HG03196 (cell line): ENCODE measurements around the gene RIMKLB.
A peak's percentile ranks its signal among the peaks of the same experiment; 100 is the strongest.
"Not testable (repeated sequence)": the region's sequence is repeated elsewhere in the genome, so short reads cannot be mapped to it uniquely, and the experiment has no call there.

Source experiments
- ATAC-seq: cut with Tn5 transposase; IDR thresholded peaks from one replicate; pipeline ENCODE4 v1.9.1; 2021; ENCODE audit not compliant: unreplicated experiment

RIMKLB gene

DNA sequence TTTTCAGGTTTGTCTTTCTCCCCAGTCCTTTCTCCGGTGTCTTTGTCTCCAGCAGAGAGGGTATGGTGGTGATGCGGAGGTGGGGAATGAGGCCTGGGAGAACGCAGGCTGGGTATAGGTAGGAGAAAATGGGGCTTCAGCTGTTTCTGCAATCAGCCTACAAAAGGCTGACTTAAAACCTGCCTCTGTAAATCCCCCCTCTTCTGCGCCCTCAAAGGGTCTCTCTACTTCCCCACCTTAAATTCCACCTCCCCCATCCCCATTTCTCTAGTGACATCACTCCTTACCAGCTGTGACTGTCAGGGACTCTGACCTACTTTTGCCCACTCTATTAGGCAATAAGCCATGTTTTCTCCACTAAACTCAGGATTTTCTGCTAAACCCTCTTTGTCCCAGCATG is 8.1 kb upstream of the RIMKLB start:
- no peak for ATAC-seq

GRCh38 chr12:8692573-8692972 is 5.2 kb upstream of the RIMKLB start:
- ATAC-seq, result no peak

GRCh38 chr12:8695116-8695515 is 2.7 kb upstream of the RIMKLB start:
- no peak for ATAC-seq

DNA sequence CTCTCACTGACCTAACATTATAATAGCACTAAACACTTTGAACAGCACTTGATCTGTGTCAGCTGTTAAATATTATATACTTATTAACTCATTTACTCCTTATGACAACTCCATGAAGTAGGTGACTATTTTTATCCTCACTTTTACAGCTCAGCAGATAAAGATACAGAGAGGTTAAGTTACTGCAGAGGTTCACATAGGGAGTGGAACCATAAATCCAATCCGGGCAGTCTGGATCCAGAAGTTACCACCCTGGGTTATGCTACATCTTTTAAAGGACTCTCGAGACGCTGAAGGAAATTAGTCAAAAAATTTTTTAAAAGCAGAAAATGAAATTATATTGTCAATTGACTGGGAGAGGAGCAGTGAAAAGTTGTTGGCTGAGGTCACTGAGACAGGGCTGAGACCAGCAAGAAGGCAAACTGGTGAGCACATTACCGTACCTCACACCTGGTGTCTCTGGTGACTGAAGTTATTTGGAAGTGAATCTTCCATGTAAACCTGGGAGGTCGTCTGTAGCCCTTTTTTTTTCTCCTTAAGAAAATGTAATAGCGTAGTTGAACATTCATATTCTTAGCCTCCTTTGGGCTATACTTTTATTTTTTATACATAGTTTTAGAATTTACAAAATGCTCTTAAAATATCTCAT is 1.2 kb upstream of the RIMKLB start:
- no peak for ATAC-seq

DNA sequence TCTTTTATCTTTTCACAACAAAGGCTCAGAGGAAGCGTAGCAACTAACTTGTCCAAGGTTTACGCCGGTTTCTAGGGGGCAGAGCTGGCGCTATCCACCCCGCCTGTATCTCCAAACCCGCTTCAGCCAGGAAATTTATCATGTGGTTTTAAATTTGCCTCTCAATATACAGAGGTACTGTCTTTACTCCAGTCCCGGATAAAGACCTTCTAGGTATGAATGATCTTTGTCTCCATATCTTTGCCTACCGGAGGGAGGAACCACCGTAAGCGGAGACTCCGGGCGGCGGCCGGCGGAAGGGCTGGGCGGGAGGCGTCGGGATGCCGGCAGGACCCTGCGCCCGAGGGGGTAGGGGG is 693 bp upstream of the RIMKLB start:
- peak; percentile 27 for ATAC-seq

- peak; percentile 45 for ATAC-seq
These were observed 501 bp downstream of the RIMKLB start for GRCh38 chr12:8698132-8698851.

GRCh38 chr12:8698879-8699278 is 1.1 kb downstream of the RIMKLB start:
- ATAC-seq, result no peak

DNA sequence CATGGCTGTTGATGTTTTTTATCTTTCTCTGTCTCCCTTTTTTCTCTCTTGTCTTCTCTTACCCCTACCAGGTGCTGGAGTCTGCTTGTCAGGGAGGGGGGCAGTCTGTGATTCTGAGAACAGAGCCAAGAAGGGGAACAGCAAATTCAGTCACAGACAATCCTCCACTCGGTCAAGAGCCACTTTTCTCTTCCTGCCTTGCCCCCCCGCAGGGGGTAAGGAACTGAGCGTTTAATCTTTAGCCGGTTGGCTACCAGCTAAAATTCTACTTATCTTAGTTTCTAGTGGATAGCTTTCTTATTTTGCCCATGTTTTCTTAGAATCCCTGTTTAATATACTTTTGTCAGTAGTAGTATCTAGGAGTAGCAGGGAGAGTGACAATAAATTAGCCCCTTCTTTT is 1.9 kb downstream of the RIMKLB start:
- no peak for ATAC-seq

DNA sequence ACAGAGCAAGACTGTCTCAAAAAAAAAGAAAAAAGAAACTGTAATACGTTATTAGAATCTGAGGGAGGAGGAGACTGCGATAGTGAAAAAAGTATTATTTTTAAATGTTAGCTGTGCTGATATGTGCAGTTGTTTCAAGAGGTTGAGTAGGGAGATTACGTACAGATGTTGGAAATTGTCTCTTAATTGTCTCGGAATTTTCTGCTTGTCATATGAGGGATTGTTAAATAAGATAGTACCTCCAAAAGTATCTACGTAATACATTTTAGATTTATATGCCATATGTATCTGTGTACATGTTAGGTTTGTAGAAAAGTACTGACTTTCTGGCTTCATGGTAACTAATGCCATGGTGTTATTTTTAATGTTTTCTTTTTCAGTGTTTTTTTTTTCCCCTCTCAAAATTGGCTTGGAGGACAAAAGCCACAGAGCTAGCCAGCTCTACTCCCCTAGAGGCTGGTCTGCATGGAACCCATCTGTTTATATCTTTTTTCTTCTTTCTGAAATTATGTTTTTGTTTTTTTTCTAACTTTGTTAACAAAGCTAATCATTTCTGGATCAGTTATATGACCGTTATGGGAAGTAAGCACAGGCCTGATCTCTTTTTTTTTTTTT is 3.4 kb downstream of the RIMKLB start:
- no peak for ATAC-seq

- ATAC-seq, result no peak
These were observed 4.4 kb downstream of the RIMKLB start for GRCh38 chr12:8702159-8702558.

- no peak for ATAC-seq
These were observed 11.5 kb downstream of the RIMKLB start for GRCh38 chr12:8709124-8709830.

- ATAC-seq, result no peak
These were observed 14.8 kb downstream of the RIMKLB start for GRCh38 chr12:8712572-8712971.

DNA sequence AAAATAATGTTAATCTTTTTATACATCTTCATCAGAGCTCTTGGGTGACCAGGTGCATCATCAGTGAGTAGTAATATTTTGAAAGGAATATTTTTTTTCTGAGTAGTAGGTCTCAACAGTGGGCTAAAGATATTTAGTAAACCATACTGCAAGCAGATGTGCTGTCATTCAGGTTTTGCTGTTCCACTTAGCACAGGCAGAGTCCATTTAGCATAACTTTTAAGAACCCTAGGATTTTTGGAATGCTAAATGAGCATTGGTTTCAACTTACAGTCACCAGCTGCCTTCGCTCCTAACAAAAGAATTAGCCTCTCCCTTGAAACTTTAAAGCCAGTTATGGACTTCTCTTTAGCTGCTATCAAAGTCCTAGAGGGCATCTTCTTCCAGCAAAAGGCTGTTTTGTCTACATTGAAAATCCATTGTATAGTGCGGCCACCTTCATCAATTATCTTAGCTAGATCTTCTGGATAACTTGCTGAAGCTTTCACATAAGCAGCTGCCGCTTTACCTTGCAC is 24.6 kb downstream of the RIMKLB start:
- ATAC-seq, result no peak

DNA sequence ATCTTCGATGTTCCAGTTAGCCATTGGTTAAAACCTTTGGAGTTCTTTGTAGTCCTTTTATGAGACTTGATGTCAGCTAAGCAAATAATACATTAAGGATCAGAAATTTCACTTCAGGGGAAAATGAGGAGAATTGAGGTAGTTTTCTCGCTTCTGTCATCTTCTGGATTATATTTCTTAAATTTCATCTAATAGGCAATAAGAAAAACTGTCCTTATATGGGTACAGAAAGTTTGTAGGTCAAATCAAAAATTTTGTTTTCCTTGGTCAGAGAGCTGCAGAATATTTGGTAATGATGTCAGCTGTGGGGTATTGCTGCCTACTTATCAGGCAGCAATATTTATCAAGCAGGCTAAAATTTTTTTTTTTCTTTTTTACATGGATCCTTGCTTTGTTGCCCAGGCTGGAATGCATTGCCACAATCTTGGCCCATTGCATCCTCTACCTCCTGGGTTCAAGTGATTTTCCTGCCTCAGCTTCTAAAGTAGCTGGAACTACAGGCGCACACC is 37.1 kb downstream of the RIMKLB start:
- ATAC-seq, result no peak

GRCh38 chr12:8742501-8742900 is 44.7 kb downstream of the RIMKLB start:
- no peak for ATAC-seq

DNA sequence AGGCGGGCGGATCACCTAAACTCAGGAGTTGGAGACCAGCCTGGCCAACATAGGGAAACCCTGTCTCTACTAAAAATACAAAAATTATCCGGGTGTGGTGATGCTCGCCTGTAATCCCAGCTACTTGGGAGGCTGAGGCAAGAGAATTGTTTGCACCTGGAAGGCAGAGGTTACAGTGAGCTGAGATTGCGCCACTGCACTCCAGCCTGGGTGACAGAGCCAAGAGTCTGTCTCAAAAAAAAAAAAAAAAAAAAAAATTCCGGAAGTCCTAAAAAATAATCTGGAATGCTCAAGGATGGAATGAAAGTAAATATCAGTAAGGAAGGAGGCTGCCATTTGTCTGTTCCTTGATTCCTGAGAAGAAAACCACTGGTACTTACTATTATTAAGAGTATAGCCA is 45.3 kb downstream of the RIMKLB start:
- not testable (repeated sequence) for ATAC-seq

GRCh38 chr12:8745631-8746030 is 47.8 kb downstream of the RIMKLB start:
- ATAC-seq, result not testable (repeated sequence)

DNA sequence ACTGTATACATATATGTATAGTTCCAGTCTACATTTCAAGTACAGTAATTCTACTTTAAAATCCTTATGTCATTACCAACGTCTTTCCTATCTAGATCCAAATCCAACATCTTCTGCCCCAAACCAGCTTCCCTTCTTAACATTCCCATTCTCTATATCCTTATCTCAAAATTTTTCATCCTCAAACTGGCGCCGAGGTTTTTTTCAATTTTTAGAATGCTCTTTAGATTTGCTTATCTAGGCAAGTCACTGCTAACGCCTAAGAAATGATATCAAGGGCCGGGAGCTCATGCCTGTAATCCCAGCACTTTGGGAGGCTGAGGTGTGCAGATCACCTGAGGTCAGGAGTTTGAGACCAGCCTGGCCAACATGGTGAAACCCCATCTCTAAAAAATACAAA is 48.3 kb downstream of the RIMKLB start:
- no peak for ATAC-seq

DNA sequence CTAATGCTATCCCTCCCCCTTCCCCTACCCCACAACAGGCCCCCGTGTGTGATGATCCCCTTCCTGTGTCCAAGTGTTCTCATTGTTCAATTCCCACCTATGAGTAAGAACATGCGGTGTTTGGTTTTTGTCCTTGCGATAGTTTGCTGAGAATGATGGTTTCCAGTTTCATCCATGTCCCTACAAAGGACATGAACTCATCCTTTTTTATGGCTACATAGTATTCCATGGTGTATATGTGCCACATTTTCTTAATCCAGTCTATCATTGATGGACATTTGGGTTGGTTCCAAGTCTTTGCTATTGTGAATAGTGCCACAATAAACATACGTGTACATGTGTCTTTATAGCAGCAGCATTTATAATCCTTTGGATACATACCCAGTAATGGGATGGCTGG is 62.3 kb downstream of the RIMKLB start:
- ATAC-seq, result not testable (repeated sequence)

DNA sequence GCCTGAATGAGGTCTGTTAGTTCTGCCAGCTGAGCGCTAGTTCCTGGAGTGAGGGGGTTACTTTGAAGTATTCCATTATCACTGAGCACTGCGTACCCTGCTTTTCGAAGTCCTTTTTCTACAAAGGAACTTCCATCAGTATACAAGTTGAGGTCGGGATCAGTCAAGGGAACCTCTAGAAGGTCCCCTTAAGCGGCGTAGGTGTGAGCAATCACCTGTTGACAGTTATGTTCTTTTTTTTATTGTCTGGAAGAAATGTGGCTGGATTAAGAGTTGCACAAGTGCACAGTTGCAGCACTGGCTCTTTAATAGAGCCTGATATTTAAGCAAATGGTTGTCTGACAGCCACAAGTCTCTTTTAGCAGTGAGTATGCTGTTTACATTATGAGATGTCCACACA is 64.9 kb downstream of the RIMKLB start:
- not testable (repeated sequence) for ATAC-seq

- ATAC-seq, result not testable (repeated sequence)
These were observed 68.3 kb downstream of the RIMKLB start for GRCh38 chr12:8766121-8766520.
